Thoracic aorta (tissue), 2 donors: ENCODE results near the gene GABRG3. TPM values are rescaled to one million over a fixed set of nuclear protein-coding genes. Genes with fewer than 3 reads are reported as not detected.

ENCODE experiments used
- ATAC-seq: fragments of 150-250 bp; one replicate; pipeline ENCODE4 v1.8.0; 2017; ENCODE audit warnings: low read depth; ENCODE audit not compliant: insufficient number of reproducible peaks, low FRiP score
- DNase-seq: peaks from one replicate; pipeline ENCODE4 v3.0.0-alpha.2; 2020; ENCODE audit warnings: low spot score
- H3K27ac ChIP-seq, 2 donors: fragments of 200-600 bp; sonication (generic); 1 replicate in 1 of 2; 2 replicates in 1 of 2; pipeline ENCODE4 v1.5.1; 2016; ENCODE audit warnings: mild to moderate bottlenecking in 2 of 2, moderate library complexity in 2 of 2
- H3K27me3 ChIP-seq: fragments of 200-600 bp; sonication (generic); replicated peaks from 2 replicates; pipeline ENCODE4 v1.6.0; 2016; ENCODE audit warnings: mild to moderate bottlenecking; ENCODE audit not compliant: insufficient read depth
- H3K36me3 ChIP-seq: fragments of 200-600 bp; sonication (generic); one replicate; pipeline ENCODE4 v1.5.1; 2016
- H3K4me1 ChIP-seq, 2 donors: fragments of 200-600 bp; sonication (generic); 1 replicate in 1 of 2; 2 replicates in 1 of 2; pipeline versions ENCODE4 v1.5.1 to v1.6.0; 2016; ENCODE audit warnings: low read depth in 2 of 2, mild to moderate bottlenecking in 1 of 2; ENCODE audit not compliant: control insufficient read depth in 1 of 2
- H3K4me3 ChIP-seq: fragments of 200-600 bp; sonication (generic); 2 replicates; pipeline ENCODE4 v1.5.1; 2016; ENCODE audit warnings: mild to moderate bottlenecking
- H3K9me3 ChIP-seq: fragments of 200-600 bp; sonication (generic); 2 replicates; pipeline ENCODE4 v1.5.1; 2016
- total RNA-seq, 2 donors: library from RNA; depleted of rRNA; stranded (reverse); fragments of >200 nt; gene quantifications; one replicate each; pipeline versions ENCODE4 v1.1.0 to v1.2.3, GENCODE V29; 2016
- TF ChIP-seq, protein P1 (sequence below): fragments of 200-600 bp; sonication (generic); IDR thresholded peaks from one replicate; pipeline ENCODE4 v1.5.1; 2019; ENCODE audit warnings: antibody characterized with exemption

Gene GABRG3
- total RNA-seq, 2 donors from 2014 or later, result not detected

DNA sequence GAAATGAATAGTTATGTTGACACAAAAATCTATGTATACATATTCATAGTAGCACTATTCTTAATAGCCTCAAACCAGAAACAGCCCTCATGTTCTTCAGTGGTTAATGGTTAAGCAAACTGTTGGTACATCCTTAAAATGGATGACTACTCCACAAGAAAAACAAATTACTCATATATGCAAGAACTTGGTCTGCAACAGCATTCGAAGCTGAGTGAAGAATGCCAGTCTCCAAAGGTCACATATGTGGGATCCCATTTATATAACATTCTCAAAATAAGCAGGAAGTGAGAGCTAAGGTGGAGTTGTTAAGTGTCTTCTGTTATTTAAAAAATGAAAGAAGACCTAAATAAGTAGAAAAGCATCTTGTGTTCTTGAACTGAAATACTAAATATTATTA, 365.7 kb downstream of the GABRG3 start:
- no peaks in the 10 kb centered on the region for H3K9me3 ChIP-seq
- no peaks in the 10 kb centered on the region for H3K4me1 ChIP-seq
- ATAC-seq (no peak), DNase-seq (no peak)
- no peak overlapping the region for H3K4me3 ChIP-seq
- no peaks in the 10 kb centered on the region for H3K36me3 ChIP-seq
- no peaks in the 10 kb centered on the region for H3K27me3 ChIP-seq
- TF ChIP-seq, protein P1, sequence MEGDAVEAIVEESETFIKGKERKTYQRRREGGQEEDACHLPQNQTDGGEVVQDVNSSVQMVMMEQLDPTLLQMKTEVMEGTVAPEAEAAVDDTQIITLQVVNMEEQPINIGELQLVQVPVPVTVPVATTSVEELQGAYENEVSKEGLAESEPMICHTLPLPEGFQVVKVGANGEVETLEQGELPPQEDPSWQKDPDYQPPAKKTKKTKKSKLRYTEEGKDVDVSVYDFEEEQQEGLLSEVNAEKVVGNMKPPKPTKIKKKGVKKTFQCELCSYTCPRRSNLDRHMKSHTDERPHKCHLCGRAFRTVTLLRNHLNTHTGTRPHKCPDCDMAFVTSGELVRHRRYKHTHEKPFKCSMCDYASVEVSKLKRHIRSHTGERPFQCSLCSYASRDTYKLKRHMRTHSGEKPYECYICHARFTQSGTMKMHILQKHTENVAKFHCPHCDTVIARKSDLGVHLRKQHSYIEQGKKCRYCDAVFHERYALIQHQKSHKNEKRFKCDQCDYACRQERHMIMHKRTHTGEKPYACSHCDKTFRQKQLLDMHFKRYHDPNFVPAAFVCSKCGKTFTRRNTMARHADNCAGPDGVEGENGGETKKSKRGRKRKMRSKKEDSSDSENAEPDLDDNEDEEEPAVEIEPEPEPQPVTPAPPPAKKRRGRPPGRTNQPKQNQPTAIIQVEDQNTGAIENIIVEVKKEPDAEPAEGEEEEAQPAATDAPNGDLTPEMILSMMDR, result no peak
- no peak overlapping the region for H3K27ac ChIP-seq

DNA sequence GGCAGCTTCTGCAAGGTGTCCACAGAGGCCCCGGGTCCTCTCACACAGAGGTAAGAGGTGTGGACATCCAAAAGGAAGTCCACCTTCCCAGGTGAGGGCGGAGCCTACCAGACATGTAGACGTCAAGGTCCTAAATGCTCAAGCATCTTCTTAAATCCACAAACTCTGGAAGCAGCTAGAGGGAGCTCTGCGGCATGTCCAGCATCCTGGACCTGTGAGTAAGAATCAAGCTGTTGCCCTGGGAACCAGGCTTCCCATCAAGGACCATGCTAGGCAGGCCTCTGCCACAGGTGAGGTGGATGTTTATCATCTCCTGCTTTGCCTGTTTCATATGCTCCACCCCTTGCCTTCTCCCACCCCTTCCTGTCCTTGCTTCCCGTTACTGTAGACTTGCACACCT, 368.2 kb downstream of the GABRG3 start:
- H3K27me3 ChIP-seq, result no peaks in the 10 kb centered on the region
- H3K4me1 ChIP-seq, result no peaks in the 10 kb centered on the region
- no peak overlapping the region for H3K27ac ChIP-seq
- no peak overlapping the region for H3K4me3 ChIP-seq
- no peaks in the 10 kb centered on the region for H3K36me3 ChIP-seq
- no peaks in the 10 kb centered on the region for H3K9me3 ChIP-seq
- no peak for ATAC-seq
- DNase-seq, result no peak
- TF ChIP-seq, protein P1, result no peak

DNA sequence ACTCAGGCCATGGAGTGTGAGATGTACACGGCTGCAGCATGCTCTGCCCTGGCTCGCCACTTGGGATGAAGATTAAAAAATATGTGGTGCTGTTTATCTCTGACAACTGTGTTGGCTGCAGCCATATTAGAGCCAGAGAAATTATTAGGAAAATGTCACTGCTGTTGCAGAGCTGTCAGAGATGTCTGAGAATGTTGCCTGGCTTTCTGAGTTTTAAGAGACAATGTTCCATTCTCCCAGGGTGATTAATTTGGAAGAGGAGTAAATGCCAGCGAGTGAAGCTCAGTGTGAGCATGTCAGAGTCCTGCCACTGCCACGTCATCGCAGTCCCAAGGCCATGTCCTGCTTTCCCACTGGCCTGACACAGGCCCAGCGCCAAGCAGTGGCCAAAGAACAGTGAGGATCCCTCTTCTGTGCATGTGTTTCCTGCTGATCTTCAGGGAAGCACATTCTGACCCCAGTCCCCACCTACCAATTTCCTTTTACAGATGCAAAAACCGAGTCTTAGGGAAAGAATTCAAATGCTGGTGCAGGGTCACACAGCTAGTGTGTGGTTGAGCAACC, 370.9 kb downstream of the GABRG3 start:
- DNase-seq (no peak), ATAC-seq (no peak)
- TF ChIP-seq, protein P1, result no peak
- Histone ChIP-seq H3K27ac (no peak overlapping the region), H3K4me3 (no peak overlapping the region), H3K9me3 (no peaks in the 10 kb centered on the region), H3K36me3 (no peaks in the 10 kb centered on the region), H3K4me1 (no peaks in the 10 kb centered on the region), H3K27me3 (no peaks in the 10 kb centered on the region)

DNA sequence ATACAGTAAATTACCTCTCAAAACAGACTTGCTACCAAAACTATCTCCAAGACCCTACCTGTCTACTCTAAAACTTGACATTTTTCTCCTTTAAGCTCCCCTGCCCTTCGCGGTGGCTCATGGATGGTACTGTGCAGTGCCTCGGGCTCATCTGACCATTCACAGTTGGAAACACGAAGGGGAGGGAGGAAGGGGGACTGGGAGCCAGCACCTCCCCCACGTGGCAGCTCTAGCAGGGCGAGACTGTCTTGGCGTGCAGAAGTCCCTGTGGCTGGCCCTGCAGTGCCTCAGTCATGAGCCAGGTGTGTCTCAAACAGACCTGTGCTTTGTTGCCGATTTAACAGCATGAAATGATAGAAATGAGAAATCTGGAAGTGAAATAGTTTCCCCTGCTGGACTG, 372.0 kb downstream of the GABRG3 start:
- no peak for DNase-seq

DNA sequence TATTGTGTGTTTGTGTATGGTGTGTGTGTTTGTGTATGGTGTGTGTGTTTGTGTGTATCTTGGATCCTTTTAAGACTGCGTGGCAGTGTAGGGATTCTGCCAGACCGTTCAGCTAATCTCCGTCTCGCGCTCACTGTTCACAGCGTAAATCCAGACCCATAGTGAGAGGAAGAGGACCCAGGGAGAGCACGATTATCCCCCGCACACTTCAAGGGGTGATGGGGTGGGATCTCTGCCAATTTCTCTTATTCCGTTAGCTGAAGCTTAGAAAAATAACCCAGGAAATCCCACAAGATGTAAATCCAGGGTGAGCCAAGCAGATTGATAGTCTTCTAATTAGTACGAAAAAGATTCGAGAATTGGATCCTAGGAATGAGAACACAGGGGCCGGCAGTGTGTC, 381.2 kb downstream of the GABRG3 start:
- Histone ChIP-seq H3K27ac (no peak overlapping the region), H3K27me3 (no peaks in the 10 kb centered on the region), H3K36me3 (no peaks in the 10 kb centered on the region), H3K9me3 (no peaks in the 10 kb centered on the region), H3K4me3 (no peak overlapping the region), H3K4me1 (no peaks in the 10 kb centered on the region)
- ATAC-seq, result no peak
- TF ChIP-seq, protein P1, result no peak
- DNase-seq, result no peak

More for the DNA sequence above, 372.0 kb downstream of the GABRG3 start:
- H3K27ac ChIP-seq, result no peak overlapping the region
- no peaks in the 10 kb centered on the region for H3K9me3 ChIP-seq
- no peaks in the 10 kb centered on the region for H3K4me1 ChIP-seq
- no peak for ATAC-seq
- H3K27me3 ChIP-seq, result no peaks in the 10 kb centered on the region
- no peak overlapping the region for H3K4me3 ChIP-seq
- H3K36me3 ChIP-seq, result no peaks in the 10 kb centered on the region
- TF ChIP-seq, protein P1, result no peak
